Measurements from ENCODE around the gene AMN1.
"Not testable (repeated sequence)": the region's sequence is repeated elsewhere in the genome, so short reads cannot be mapped to it uniquely, and the experiment has no call there.

The AMN1 gene

DNA sequence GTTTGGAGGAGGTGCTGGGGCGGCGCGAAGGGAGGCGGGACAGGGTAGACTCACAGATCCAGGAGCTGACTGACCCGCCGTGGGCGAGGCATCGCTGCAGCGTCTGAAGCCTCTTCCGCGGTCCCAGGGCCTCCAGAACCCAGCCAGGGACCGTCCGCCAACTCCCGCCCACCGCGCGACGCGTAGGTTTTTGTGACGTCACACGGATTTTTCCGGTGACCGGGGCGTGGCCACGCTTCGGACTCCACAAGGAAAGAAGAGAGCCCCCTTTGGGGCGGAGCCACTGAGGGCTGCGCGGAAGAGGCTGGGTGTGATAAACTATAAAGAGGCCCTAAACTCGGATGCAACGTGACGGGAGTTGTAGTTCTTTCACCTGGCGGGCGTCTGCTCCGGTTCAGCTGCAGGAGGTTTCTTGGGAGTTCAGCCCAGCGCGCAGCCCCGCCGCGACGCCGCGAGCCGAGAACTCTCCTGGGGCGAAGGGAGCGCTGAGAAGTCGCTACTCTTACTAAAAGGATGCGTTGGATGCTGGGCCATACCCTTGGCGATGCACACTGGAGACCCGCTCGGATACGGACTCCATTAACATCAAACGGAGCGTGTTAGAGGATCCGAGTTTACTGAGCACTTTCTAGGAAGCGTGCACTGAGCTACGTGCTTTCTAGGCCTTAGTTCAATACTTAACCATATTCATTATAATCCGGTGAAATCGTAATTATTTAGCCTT, at the start of gene AMN1:
Gene AMN1 (minus strand): TSS at position 105 of the 724 bp plus-strand sequence. CDS start 13 bp downstream, at position 92.
- DNase-seq (ENCODE audit: low spot score) = peak; percentile 84

DNA sequence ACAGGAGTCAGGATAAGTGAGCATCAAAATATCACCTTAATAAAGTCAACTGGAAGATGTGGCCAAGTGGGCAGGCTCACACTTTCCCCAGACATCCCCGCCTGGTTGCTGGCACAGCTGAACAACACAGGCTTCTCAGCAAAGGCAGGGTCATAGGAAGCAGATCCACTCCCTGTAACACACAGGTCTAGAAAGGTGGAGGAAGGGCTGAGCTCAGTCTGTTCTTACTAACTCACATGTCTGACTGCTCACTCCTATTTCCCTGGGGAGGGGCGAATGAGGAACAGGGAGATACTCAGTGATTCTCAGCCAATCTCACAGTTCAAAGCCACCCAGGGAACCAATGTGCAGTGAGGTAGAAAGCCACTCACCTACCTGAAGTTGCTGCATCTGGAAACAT, 45.0 kb upstream of the AMN1 start:
- DNase-seq (ENCODE audit: low spot score) = peak; percentile 53

DNA sequence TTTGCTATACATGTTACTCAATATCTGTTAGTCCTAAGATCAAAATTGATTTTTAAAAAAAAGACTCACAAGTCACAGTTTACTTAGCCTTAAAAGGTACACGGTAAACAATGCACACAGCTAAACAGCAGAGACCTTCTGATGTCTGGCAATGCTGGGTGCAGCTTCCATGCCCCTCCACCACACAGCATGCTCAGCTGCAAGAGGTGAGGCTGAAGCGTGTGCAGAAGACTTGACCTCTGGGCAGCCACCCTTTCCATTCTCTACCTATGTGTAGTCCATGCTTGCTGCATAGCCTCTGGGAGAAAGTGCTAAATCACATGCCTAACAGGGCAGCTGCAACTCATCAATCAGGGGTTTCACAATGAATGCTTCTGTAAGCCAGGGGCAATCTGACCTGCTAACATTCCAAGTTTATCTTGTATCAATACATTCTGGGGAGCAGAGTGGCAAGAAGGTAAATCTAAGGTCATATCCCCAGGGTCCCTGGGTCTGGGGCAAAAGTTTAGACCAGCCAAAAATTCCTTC, 44.5 kb upstream of the AMN1 start:
- DNase-seq (ENCODE audit: low spot score) = peak; percentile 71

DNA sequence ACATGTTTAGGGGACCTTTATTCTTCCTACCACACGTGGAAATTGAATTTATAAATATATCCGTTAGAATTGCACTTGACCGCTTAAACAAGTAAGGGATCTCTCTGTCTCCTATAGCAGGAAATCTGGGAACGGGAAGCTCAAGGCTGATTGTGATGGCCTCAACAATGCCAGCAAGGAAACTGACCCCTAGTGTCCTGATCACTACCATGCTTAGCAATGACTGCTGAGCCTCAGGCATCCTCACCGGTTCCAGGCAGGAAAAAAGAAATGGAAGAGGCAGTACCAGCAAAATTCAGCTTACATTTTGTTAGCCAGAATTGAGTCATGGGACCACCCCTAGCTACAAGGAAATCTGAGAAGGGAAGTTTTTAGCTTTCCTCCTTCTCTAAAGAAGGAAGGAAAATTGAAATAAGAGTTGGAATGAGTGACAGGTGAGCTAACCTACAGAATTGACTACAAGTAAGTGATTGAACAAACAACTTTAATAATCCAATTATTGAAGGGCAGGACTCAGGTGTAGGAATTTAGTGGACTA, 43.9 kb upstream of the AMN1 start:
- peak; percentile 29 for DNase-seq (ENCODE audit: low spot score)

DNA sequence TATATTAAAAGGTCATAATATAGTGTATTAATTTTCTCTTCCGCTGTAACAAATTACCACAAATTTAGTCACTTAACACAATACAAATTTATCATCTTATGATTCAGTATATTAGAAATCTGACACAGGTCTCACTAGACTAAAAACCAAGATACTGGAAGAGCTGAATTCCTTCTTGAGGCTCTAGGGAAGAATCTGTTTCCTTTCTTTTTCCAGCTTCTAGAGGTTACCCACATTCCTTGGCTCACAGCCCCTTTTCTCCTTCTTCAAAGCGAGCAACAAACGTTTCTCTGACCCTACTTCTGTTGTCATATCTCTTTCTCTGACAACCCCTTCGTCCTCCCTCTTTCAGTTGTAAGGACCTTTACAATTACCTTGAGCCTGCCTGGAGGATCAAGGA, 43.4 kb upstream of the AMN1 start:
- DNase-seq (ENCODE audit: low spot score) = no peak

DNA sequence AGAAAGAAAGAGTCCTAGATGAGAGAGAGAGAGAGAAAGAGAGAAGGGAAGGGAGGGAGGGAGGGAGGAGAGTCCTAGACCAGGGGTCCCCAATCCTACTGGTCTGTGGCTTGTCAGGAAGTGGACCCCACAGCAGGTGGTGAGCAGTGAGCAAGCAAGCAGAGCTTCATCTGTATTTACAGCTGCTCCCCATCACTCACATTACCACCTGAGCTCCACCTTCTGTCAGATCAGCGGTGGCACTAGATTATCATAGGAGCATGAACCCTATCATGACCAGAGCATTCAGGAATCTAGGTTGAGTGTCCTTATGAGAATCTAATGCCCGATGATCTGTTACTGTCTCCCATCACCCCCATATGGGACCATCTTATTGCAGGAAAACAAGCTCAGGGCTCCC, 39.2 kb upstream of the AMN1 start:
- DNase-seq (ENCODE audit: low spot score) = no peak

DNA sequence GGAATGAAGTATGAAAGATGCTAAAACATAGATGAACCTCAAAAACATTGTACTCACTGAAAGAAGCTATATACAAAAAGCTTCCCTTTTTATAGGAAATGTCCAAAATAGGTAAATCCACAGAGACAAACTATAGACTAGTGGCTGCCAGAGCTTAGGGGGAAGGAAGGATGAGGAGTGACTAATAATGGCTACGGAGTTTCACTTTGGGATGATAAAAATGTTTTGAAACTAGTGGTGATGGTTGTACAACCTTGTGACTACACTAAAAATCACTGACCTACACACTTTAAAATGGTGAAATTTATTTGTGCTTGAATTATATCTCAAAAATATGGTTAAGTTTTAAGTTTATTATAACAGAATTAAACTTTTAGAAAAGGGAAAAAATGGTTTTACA, 37.1 kb upstream of the AMN1 start:
- no peak for DNase-seq (ENCODE audit: low spot score)

DNA sequence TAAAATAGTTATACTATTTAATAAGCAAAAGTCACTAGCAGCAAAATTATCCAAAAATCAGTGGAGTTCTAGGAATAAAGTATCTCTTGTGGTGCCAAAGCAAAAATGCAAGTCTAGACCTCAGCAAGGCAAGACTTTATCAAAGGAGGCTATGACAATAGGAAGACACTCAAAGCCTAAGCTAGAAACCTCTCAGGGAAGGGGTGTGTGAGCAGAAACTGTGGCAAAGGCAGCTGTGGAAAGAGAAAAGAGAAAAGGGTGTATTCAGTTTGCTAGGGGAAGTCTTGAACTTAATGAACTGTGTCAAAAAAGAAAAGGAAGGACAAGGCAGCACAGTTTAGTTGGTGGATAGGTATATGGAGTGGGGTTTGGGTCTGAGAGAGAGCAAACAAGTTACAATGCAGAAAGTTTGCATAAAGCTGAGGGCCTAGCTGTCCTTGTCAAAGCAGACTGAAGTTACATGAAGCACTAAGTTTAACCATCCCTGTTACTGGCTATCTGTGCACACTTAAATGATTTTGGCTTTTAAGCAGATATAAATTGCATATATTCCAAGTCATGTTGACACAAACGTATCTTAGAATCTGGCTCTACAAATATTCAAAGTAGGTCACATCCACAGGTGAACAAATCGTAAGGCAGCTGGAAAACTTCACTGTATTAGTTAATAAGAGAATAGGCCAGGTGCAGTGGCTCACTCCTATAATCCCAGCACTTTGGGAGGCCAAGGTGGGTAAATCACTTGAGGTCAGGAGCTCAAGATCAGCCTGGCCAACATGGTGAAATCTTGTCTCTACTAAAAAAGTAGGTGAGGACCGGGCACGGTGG, 31.0 kb upstream of the AMN1 start:
- no peak for DNase-seq (ENCODE audit: low spot score)

DNA sequence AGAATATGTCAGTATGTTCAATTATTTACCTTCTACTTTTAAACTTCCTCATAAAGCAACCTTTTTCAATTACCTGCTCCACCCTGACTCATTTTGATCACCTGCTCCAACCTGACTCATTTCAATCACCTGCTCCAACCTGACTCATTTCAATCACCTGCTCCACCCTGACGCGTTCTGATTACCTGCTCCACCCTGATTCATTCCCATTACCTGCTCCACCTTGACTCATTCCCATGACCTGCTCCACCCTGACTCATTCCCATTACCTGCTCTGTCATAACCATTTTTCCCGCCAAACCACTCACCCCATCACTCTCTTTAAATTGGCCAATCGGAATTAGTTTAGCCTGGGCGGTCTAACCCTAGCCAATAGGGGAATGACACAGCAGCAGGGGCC, 29.5 kb upstream of the AMN1 start:
- DNase-seq (ENCODE audit: low spot score) = not testable (repeated sequence)

DNA sequence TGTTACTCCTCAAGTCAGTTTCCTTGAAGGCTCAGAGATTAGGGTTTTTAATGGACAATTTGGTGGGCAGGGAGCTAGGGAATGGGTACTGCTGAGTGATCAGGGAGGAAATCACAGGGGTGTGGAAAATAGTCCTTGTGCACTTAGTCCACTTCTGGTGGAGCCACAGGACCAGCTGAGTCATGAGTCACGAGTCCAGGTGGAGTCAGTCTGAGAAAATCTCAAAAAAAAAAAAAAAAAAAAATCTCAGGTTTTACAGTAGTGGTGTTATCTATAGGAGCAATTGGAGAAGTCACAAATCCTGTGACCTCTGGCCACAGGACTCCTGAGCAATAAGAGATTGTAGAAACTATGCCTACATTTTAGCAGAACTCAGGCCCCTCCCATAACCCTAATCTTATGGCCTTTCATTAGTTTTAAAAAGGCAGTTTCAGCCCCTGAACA, 28.2 kb upstream of the AMN1 start:
- no peak for DNase-seq (ENCODE audit: low spot score)

DNA sequence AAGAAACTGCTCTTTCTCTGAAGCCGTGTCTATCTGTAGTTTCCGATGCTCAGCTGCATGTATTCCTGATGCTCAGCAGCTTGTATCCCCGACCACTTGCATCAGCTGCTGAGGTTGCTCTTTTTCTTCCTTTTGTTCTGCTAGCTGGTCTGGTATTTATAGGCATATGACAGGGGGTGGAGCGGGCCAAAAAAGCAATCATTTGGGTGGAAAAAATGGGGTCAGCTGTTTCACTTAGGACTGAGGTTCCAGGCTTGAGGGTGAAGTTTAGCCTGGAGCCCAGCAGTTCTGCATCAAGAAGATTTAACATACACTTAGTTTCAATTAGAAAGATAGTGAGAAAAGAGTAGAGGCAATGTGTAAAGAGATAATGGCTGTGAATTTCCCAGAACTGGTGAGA, 23.6 kb upstream of the AMN1 start:
- DNase-seq (ENCODE audit: low spot score) = no peak

DNA sequence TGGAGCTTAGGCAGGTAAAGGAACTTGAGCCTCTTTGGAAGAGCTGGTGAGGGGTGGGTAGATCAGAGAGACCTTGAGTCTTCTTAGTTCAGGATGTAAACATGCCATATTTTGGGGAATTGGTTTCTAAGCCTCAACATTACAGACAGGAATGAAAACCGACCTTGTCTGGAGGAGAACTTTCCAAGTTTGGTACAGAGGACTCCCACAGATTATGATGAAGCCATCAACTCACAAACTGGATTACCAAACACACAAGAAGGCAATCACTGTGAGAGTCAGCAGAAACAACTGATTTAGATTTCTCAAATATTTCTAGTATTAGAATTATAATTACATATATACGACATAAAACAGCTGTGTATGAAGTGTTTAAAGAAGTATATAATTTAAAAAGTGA, 22.3 kb upstream of the AMN1 start:
- DNase-seq (ENCODE audit: low spot score) = no peak

DNA sequence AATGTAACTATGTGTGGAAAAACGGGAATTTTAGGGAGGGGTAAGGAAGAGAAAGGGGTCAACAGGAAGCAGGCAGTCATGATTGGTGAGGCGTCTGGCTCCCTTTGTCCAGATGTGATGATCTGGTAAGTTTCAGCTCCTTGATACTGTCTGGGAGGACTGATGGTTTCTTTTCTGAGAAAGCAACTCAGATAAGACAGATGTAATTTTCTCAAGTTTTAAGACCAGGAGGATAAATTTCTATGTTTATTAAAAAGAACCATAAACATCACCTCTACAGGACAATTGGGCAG, 21.9 kb upstream of the AMN1 start:
- no peak for DNase-seq (ENCODE audit: low spot score)

DNA sequence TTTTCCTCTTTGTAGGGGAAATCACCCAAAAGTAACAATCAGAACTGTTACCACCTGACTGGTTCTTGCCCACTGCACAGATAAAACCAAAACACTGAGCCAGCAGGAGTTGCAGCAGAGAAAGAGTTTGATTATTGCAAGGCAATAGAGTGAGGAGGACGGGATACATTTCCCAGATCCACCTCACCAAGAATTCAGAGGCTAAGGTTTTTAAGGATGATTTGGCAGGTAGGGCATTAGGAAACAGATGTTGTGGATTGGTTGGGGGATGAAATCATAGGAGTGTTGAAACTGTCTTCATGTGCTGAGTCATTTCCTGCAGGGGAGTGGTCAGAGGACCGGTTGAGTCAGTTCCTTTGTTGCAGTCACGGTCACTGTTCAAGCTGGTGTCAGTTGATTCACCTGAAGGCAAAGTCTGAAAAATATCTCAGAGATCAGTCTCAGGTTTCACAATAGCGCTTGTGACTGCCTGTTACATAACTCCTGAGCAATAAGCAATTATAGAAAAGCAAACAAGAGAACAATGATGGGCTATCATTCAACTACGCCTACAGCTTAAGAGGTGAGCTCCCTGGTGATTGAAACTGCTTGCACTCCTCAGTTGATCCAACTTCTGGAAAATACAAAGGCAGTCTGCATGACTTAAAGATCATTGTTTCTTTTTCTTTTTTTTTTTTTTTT, 20.3 kb upstream of the AMN1 start:
- DNase-seq (ENCODE audit: low spot score) = peak; percentile 57

DNA sequence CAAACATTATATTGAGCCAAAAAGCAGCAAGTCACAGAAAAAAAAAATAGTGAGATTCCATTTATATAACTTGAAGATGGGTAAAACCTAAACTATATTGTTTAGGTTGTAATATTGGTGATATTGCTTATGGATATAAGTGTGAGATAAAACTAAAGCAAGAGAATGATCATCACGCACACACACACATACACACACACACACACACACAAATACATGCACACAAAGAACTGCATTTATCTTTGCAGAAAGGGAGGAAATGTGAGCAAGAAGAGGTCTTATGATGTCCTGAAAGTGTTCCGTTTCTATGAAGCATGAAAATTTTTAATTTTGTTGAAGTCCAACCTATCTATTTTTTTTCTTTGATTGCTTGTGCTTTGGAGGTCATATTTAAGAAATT, 16.4 kb upstream of the AMN1 start:
- DNase-seq (ENCODE audit: low spot score) = no peak

DNA sequence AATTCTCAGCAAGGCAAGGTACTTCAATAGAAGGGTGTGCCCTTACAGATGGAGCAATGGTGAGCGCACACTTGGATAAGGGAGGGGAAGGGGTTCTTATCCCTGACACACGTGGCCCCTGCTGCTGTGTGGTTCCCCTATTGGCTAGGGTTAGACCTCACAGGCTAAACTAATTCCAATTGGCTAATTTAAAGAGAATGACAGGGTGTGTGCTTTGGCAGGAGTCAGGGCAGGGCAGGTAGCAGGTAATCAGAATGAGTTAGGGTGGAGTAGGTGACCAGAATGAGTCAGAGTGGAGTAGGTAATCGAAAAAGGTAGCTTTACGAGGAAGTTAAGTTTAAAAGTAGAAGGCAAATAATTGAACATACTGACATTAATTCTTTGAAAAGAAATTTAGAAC, 15.5 kb upstream of the AMN1 start:
- not testable (repeated sequence) for DNase-seq (ENCODE audit: low spot score)

DNA sequence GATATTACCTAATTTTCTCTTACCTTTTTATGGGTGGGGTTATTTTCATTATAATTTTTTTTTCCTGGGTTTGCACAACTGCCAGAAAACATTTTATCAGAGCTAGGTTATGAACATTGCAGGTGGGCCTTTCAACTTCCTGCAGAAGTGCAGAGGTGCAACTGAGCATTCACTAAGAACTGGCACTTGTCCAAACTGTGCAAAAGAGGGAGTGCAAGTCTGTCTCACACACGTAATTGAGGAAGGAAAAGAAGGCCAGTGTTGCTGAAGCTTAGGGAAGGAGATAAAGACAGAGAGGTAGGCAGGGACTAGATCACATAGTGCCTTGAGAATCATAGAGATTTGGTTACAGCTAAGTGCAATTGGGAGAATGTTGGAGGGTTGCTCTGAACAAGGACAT, 14.1 kb upstream of the AMN1 start:
- no peak for DNase-seq (ENCODE audit: low spot score)

DNA sequence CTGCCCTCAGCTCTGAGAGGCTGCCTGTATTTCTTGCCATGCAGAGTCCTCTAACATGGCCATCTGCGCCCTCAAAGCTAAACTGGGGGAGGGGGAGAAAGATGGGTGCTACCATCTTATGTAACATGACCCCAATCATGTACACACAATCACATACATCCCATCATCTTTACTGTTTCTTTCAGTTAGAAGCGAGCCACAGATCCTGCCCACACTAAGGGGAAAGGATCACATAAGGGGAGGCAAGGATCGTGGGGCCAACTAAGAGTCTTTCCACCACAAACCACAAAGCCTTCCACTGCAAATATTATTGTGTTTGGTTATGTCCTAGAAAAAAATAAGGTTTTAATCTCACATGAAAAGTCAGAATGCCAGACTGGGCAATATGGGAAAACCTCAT, 11.8 kb upstream of the AMN1 start:
- no peak for DNase-seq (ENCODE audit: low spot score)

DNA sequence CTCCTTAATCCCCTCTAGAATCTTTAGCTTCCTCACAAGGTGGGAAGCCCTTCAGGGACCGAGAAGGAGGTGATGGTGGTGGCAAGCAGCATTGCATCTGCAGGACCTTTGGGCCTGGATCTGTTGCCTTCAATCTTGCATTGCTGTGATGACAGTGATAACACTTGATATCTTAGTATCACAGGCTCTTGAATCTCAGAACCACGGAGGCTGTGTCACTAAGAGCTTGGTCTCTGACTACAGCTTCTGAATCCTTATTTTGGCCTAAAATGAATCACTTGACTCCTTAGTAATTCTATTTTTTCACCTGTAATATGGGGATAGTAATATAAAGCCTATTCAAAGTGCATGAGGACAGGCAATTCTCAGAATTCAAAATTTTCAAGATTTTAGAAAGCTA, 8.9 kb upstream of the AMN1 start:
- DNase-seq (ENCODE audit: low spot score) = no peak

DNA sequence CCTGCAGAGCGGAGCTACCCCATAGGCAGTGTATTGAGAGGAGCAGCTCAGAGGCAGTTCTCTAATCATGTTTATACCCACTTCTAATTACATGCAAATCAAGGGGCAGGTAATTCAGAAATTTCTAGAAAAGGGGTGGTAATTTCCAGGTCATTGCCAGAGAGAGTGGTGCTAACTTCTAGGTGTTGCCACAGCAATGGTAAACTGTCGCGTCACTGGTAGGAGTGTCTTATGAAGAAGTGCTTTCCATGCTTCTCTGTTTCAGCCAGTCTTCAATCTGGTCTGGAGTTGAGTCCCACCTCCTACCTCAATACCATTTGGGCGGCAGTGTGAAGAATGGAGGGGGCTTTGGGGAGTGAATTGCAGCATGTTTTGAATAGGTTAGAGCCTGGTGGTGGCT, 8.5 kb upstream of the AMN1 start:
- no peak for DNase-seq (ENCODE audit: low spot score)

DNA sequence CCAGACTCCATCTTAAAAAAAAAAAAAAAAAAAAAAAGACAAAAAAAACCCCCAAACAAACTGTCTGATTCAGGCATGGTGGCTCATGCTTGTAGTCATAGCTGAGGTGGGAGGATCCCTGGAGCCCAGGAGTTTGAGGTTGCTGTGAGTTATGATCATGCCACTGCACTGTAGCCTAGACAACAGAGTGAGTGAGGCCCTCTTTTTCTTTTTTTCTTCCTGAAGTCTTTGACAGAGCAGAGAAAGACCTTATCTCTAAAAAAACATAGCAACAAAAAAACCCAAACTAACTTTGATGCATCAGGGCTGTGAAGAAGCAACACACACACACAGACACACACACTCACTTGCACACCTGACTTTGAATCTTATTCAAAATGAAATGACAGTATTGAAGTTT, 7.7 kb upstream of the AMN1 start:
- DNase-seq (ENCODE audit: low spot score) = no peak

DNA sequence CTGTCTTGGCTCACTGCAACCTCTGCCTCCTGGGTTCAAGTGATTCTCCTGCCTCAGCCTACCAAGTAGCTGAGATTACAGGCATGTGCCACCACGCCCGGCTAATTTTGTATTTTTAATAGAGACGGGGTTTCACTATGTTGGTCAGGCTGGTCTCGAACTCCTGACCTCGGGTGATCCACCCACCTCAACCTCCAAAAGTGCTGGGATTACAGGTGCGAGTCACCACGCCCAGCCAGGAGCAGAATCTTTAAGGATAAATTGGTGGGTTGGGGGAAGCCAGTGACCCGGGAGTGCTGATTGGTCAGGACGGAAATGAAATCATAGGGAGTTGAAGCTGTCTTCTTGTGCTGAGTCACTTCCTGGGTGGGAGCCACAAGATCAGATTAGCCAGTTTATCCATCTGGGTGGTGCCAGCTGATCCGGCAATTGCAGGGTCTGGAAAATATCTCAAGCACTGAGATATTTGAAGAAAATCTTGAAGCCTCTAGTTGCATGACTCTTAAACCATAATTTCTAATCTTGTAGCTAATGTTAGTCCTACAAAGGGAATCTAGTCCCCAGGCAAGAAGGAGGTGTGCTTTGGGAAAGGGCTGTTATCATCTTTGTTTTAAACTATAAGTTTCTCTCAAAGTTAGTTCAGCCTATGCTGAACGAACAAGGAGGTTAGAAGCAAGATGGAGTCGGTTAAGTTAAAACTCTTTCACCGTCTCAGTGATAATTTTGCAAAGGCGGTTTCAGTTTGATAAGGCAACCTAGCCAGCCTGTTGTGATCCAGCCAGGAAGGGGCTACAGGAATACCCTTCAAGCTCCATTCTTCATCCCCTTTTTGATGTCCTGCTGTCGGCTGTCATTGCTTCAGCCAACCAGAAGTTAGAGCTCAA, 5.0 kb upstream of the AMN1 start:
- not testable (repeated sequence) for DNase-seq (ENCODE audit: low spot score)

Measured in HuH-7.5 (cell line).